Measurements from ENCODE around the gene ATP9A.
A peak's percentile ranks its signal among the peaks of the same experiment; 100 is the strongest.

ATP9A gene

DNA sequence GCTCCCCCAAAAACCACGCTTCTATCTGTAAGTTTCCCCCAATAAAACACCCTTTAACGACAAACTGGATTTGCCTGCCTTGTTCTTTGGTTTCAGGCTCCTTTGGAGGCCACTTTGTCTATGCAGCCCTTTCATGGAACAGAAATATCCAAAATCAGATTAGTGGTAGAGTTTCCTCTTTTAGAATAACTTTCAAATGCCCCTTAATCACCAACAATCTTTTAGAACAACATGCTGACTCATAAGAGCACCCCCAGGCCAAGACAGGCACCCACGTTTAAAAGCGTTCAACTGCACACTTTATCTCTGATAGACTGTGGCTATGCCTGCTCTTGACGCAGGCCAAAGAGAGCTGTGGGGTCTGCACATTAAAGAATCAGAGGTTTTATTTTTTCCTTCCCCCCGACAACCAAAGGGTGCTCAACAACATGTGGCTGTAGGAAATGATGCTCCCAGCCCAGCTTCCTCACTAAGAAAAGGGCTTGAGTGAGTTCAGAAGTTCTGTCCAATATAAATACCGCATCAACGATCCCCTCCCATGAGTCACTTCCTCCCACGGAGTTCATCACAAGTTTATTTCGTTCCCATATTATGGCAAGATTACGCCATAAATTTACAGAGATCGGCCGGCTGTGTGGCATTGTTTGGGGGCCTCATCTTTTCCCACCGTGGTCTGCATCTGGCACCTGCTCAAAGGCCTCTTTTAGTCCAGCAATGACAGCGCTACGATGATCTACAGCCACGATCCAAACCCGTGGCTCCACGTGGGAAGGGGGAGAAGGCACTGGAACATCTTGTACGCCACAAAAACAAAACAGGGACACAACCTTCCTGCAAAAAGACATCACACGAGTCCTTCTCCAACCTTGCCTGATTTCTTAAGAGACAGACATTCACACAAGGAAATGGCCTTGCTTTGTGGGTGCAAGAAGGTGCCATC lies 136.9 kb downstream of the ATP9A start:
- no peak overlapping the region for H3K4me3 ChIP-seq (ENCODE audit: low read length)
- H3K4me1 ChIP-seq (ENCODE audit: control insufficient read depth, insufficient read depth, low read length) = no peaks in the 10 kb centered on the region
- no peak overlapping the region for H3K27ac ChIP-seq (ENCODE audit: low read length)
- no CpG with 5 or more reads among the region's 21 CpGs for WGBS (ENCODE audit: insufficient coverage, insufficient read length)
- no peaks in the 10 kb centered on the region for H3K36me3 ChIP-seq (ENCODE audit: control insufficient read depth, insufficient read depth, low read length)
- H3K27me3 ChIP-seq (ENCODE audit: control insufficient read depth, insufficient read depth, low read length) = no peaks in the 10 kb centered on the region
- no peak for DNase-seq (ENCODE audit: low read depth, low spot score)
- H3K9me3 ChIP-seq (ENCODE audit: control insufficient read depth, insufficient read depth, low read length) = no peaks in the 10 kb centered on the region

DNA sequence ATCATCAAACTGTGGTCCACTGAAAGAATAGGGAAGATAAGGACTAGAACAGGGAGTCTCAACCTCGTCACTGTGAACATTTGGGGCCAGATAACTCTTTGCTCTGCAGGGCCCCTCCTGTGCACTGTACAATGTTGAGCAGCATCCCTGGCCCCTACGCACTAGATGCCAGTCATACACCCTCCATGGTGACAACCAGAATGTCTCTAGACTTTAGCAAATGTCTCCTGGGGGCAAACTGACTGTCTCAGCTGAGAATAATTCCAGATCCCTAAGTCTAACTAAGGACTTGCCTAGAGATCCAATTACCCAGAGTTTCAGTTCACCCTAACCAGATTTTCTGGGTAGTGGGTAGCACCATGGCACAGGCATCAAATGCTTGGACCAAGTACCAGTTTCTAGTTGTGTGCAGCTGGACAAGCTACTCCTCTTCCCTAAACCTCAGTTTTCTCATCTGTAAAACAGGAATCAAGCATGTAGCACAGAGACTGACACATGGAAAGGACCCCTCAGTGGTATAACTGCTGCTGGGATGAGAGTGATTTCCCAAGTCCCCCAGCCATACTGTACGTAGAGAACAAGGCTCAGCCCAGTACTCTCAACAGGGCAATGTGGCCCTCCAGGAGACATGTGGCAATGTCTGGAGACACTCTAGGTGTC lies 138.7 kb downstream of the ATP9A start:
- no peak for DNase-seq (ENCODE audit: low read depth, low spot score)

DNA sequence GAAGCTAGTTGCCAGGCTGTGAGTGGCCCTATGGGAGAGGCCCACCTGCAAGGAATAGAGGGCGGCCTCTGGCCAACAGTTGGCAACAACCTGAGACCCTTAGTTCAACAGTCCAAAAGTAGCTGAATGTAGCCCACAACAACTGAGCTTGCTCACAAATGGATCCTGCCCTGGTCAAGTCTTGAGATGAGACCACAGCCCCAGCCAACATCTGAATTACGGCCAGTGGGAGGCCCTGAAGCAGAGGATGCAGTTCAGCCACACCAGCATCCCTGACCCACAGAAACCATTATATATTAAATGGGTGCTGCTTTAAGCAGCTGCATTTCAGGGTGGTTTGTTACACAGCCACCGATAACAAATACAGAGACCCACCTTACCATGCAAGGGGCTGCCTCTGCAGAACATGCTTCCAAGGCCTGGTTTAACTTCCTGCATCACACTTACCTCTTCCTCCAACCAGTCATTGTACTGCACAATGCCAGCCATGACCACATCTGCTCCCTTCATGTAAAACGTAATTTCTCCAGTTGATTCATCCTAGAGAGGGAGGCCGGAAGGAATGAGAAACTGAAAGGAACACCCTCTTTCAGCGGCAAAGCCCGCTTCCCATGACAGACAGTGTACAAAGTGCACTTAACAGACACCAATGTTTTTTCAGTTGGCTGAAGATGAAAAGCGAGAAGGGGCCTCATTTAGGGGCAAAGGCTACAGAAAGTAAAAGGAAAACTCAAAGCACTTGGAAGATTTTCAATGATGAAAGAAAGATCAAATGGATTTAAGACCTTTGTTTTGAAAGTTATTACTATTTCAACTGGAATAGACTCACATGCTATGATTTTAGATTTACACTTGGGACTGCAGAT lies 139.4 kb downstream of the ATP9A start:
- H3K4me3 ChIP-seq (ENCODE audit: low read length) = no peak overlapping the region
- no peaks in the 10 kb centered on the region for H3K36me3 ChIP-seq (ENCODE audit: control insufficient read depth, insufficient read depth, low read length)
- H3K27ac ChIP-seq (ENCODE audit: low read length) = no peak overlapping the region
- no peaks in the 10 kb centered on the region for H3K9me3 ChIP-seq (ENCODE audit: control insufficient read depth, insufficient read depth, low read length)
- peaks cover 2% of the 10 kb centered on the region; the same call in 1 of the 2 replicates for H3K4me1 ChIP-seq (ENCODE audit: control insufficient read depth, insufficient read depth, low read length)
- no CpG with 5 or more reads among the region's 8 CpGs for WGBS (ENCODE audit: insufficient coverage, insufficient read length)
- DNase-seq (ENCODE audit: low read depth, low spot score) = no peak
- no peaks in the 10 kb centered on the region for H3K27me3 ChIP-seq (ENCODE audit: control insufficient read depth, insufficient read depth, low read length)

More for the DNA sequence above, 138.7 kb downstream of the ATP9A start:
- no peaks in the 10 kb centered on the region for H3K4me1 ChIP-seq (ENCODE audit: control insufficient read depth, insufficient read depth, low read length)
- H3K27me3 ChIP-seq (ENCODE audit: control insufficient read depth, insufficient read depth, low read length) = no peaks in the 10 kb centered on the region
- WGBS (ENCODE audit: insufficient coverage, insufficient read length) = no CpG with 5 or more reads among the region's 3 CpGs
- no peak overlapping the region for H3K4me3 ChIP-seq (ENCODE audit: low read length)
- no peaks in the 10 kb centered on the region for H3K9me3 ChIP-seq (ENCODE audit: control insufficient read depth, insufficient read depth, low read length)
- H3K27ac ChIP-seq (ENCODE audit: low read length) = no peak overlapping the region
- H3K36me3 ChIP-seq (ENCODE audit: control insufficient read depth, insufficient read depth, low read length) = no peaks in the 10 kb centered on the region

DNA sequence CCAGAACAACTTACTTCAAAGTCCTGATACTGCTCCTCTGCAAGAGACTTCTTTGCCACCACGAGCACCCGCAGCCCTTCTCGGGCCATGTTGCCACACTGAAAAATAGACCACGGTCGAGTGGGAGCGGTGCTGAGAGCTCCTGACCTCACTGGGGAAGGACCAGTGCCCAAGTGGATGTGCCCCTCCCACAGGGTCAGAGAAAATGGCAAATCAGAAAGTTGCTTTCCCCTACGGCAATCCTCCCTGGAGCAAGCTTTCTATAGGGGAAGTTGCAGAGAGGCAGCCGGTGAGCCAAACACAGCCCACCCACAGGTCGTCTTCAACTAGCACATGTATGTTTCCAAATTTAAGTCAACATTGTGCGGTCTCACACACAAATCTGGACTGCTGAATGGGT lies 140.6 kb downstream of the ATP9A start:
- Histone ChIP-seq H3K36me3 (ENCODE audit: control insufficient read depth, insufficient read depth, low read length) (no peaks in the 10 kb centered on the region), H3K4me3 (ENCODE audit: low read length) (no peak overlapping the region), H3K27ac (ENCODE audit: low read length) (no peak overlapping the region), H3K27me3 (ENCODE audit: control insufficient read depth, insufficient read depth, low read length) (no peaks in the 10 kb centered on the region), H3K4me1 (ENCODE audit: control insufficient read depth, insufficient read depth, low read length) (peaks cover 2% of the 10 kb centered on the region; the same call in 1 of the 2 replicates), H3K9me3 (ENCODE audit: control insufficient read depth, insufficient read depth, low read length) (no peaks in the 10 kb centered on the region)
- DNase-seq (ENCODE audit: low read depth, low spot score) = no peak
- WGBS (ENCODE audit: insufficient coverage, insufficient read length) = no CpG with 5 or more reads among the region's 10 CpGs

DNA sequence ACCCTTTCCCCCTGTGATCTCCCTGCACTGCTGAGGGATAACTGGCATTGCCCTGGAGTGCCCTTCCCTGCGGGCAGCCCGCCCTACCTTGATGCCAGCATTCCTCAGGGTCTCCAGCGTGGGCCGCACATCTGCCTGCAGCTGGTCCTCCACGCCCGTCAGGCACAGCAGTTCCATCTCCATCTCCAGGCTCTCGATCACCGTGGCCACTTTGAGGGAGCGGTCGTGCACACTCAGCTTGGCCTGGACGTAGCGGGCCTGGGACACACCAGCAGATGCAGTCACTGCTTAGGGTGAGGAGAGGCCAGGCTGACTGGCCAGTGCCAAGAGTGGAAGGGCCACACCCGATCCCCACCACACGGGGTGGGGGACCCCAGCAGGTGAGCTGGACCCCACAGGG lies 143.1 kb downstream of the ATP9A start:
- Histone ChIP-seq H3K9me3 (ENCODE audit: control insufficient read depth, insufficient read depth, low read length) (no peaks in the 10 kb centered on the region), H3K27ac (ENCODE audit: low read length) (no peak overlapping the region), H3K4me1 (ENCODE audit: control insufficient read depth, insufficient read depth, low read length) (peaks cover 2% of the 10 kb centered on the region; the same call in 1 of the 2 replicates), H3K27me3 (ENCODE audit: control insufficient read depth, insufficient read depth, low read length) (no peaks in the 10 kb centered on the region), H3K36me3 (ENCODE audit: control insufficient read depth, insufficient read depth, low read length) (no peaks in the 10 kb centered on the region), H3K4me3 (ENCODE audit: low read length) (no peak overlapping the region)
- no CpG with 5 or more reads among the region's 14 CpGs for WGBS (ENCODE audit: insufficient coverage, insufficient read length)
- no peak for DNase-seq (ENCODE audit: low read depth, low spot score)

DNA sequence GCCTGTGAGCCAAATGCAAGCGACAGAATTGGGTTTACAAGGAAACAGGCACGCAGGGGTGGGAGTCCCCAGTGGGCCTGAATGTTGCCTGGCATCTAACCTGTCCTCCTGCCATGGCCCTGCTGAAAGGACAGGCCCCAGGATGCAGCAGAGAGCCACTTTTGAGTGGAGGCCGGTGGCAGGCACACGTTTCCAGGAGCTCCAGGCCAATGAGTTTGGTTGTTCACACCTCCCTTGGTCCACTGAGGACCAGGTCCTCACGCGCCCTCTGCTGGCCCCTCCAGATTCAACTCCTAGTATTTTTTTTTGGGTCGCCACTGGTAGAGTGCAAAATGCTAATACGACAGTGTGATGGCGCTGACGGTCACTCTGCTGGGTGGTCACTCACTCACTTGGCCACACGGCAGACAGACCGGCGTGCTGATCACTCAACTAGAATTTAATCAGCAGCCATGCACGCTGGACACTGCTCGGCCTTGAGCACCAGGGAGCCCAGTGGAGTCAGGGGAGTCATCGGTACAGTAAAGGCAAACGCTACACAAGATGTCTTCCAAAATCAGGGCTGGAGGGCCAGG lies 143.9 kb downstream of the ATP9A start:
- DNase-seq (ENCODE audit: low read depth, low spot score) = peak; percentile 79
- Histone ChIP-seq H3K27me3 (ENCODE audit: control insufficient read depth, insufficient read depth, low read length) (no peaks in the 10 kb centered on the region), H3K36me3 (ENCODE audit: control insufficient read depth, insufficient read depth, low read length) (no peaks in the 10 kb centered on the region), H3K4me3 (ENCODE audit: low read length) (no peak overlapping the region), H3K9me3 (ENCODE audit: control insufficient read depth, insufficient read depth, low read length) (no peaks in the 10 kb centered on the region), H3K4me1 (ENCODE audit: control insufficient read depth, insufficient read depth, low read length) (peaks cover 2% of the 10 kb centered on the region; the same call in 1 of the 2 replicates), H3K27ac (ENCODE audit: low read length) (no peak overlapping the region)
- no CpG with 5 or more reads among the region's 17 CpGs for WGBS (ENCODE audit: insufficient coverage, insufficient read length)

DNA sequence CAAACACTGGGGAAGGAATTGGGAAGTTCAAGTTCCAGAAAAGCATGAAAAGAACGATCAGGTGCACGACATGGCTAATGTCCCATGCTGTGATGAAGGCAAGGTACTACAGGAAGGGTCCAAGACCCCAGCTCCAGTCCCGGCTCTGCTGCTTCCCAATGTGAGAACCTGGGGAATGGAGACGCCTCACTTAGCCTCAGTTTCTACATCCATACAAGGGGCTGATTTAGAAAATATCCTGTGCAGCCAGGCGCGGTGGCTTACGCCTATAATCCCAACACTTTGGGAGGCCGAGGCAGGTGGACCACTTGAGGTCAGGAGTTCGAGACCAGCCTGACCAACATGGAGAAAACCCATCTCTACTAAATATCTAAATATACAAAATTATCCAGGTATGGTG lies 144.9 kb downstream of the ATP9A start:
- H3K27ac ChIP-seq (ENCODE audit: low read length) = no peak overlapping the region
- H3K36me3 ChIP-seq (ENCODE audit: control insufficient read depth, insufficient read depth, low read length) = no peaks in the 10 kb centered on the region
- H3K4me1 ChIP-seq (ENCODE audit: control insufficient read depth, insufficient read depth, low read length) = peaks cover 2% of the 10 kb centered on the region; the same call in 1 of the 2 replicates
- H3K27me3 ChIP-seq (ENCODE audit: control insufficient read depth, insufficient read depth, low read length) = no peaks in the 10 kb centered on the region
- WGBS (ENCODE audit: insufficient coverage, insufficient read length) = no CpG with 5 or more reads among the region's 9 CpGs
- no peak for DNase-seq (ENCODE audit: low read depth, low spot score)
- no peak overlapping the region for H3K4me3 ChIP-seq (ENCODE audit: low read length)
- no peaks in the 10 kb centered on the region for H3K9me3 ChIP-seq (ENCODE audit: control insufficient read depth, insufficient read depth, low read length)

DNA sequence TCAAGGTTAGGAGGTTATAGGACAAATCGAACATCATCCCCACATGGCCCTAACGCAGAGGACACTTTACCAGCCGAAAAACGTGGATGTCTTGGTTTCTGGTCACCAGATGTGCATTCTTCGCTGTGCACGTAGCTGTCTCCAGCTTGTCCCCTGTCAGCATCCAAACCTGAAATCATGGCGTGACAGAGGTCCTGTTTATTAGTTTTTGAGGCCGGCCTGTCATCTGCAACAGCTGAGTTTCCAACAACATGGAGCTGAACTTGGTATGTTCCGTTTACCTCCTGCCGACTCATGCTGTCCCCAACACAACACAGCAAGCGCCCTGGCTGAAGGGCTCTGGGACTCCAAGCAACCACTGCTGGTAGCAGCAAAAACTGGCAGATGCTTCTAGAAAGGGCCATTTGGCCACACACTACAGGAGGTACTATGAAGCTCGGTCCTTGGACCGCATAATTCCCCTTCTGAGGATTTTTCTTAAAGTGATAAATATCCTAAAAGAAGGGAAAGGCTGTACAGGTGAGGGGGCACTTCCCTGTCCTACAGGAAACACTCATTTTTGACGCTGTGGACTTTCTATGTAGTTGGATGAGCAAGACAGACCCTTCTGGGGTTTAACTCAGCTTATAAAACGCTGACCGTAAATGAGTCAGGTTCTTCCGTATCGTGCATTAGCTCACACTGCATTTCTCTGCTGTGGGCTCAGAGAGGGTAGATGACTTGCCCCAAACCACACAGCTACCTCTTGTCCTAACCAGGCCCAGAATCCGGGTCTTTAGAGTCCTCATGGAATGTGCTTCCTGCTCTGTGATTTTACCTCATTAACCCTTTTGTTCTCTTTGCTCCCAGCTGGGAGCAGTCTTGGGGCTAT lies 146.0 kb downstream of the ATP9A start:
- DNase-seq (ENCODE audit: low read depth, low spot score) = no peak
- H3K27ac ChIP-seq (ENCODE audit: low read length) = no peak overlapping the region
- WGBS (ENCODE audit: insufficient coverage, insufficient read length) = no CpG with 5 or more reads among the region's 19 CpGs

DNA sequence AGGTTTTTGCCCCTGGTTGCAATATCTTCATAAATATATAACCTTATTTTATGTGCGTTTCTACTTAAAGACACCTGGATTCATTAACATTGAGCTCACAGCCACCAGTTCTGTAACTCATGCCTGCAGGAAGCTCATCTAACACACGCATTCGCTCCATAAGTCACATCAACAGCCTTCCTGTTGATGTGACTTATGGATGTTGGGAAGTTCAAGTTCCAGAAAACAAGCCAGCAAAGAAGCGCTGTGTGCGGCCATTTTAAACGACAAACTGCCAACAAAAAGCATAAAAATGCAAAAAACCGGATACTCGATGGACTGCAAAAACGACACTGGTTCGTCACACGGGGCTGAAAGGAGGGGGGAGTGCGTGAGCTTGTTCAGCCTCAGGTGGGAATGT lies 147.8 kb downstream of the ATP9A start:
- Histone ChIP-seq H3K27ac (ENCODE audit: low read length) (no peak overlapping the region), H3K36me3 (ENCODE audit: control insufficient read depth, insufficient read depth, low read length) (no peaks in the 10 kb centered on the region), H3K9me3 (ENCODE audit: control insufficient read depth, insufficient read depth, low read length) (no peaks in the 10 kb centered on the region), H3K4me1 (ENCODE audit: control insufficient read depth, insufficient read depth, low read length) (peaks cover 2% of the 10 kb centered on the region; the same call in 1 of the 2 replicates), H3K27me3 (ENCODE audit: control insufficient read depth, insufficient read depth, low read length) (no peaks in the 10 kb centered on the region), H3K4me3 (ENCODE audit: low read length) (no peak overlapping the region)
- DNase-seq (ENCODE audit: low read depth, low spot score) = no peak
- no CpG with 5 or more reads among the region's 12 CpGs for WGBS (ENCODE audit: insufficient coverage, insufficient read length)

More for the DNA sequence above, 146.0 kb downstream of the ATP9A start:
- Histone ChIP-seq H3K27me3 (ENCODE audit: control insufficient read depth, insufficient read depth, low read length) (no peaks in the 10 kb centered on the region), H3K9me3 (ENCODE audit: control insufficient read depth, insufficient read depth, low read length) (no peaks in the 10 kb centered on the region), H3K4me3 (ENCODE audit: low read length) (no peak overlapping the region), H3K36me3 (ENCODE audit: control insufficient read depth, insufficient read depth, low read length) (no peaks in the 10 kb centered on the region), H3K4me1 (ENCODE audit: control insufficient read depth, insufficient read depth, low read length) (peaks cover 2% of the 10 kb centered on the region; the same call in 1 of the 2 replicates)

Data from iPS DF 6.9 (cell line).